GM18870 (cell line): ENCODE data around the gene LRRC15.

Experiments
- ATAC-seq: cut with Tn5 transposase; IDR thresholded peaks from one replicate; pipeline ENCODE4 v1.9.1; 2021; ENCODE audit warnings: moderate library complexity; ENCODE audit not compliant: unreplicated experiment

LRRC15 gene

GRCh38 chr3:194386066-194386465, 16.5 kb upstream of the LRRC15 start:
- no peak for ATAC-seq

GRCh38 chr3:194384569-194385001, 15.0 kb upstream of the LRRC15 start:
- ATAC-seq, result no peak

GRCh38 chr3:194384156-194384555, 14.6 kb upstream of the LRRC15 start:
- ATAC-seq, result no peak

GRCh38 chr3:194383276-194383940, 13.9 kb upstream of the LRRC15 start:
- ATAC-seq, result no peak

DNA sequence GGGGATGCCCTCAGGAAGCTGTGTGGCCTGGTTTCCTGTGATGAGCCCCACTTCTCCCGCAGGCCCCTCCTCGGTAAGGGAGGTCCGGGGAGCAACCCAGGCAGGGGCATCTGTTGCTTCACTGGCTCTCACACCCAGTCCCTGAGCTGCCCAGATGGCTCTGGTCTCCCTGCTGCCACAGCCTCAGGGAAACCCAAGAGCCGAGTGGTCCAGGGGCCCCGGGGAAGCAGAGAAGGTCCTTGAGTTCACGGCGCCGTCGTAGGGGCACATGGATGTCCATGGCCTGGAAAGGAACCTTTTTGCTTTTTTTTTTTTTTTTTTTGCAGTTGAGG, 13.3 kb upstream of the LRRC15 start:
- no peak for ATAC-seq

- no peak for ATAC-seq
These were observed 12.8 kb upstream of the LRRC15 start for GRCh38 chr3:194382196-194382891.

DNA sequence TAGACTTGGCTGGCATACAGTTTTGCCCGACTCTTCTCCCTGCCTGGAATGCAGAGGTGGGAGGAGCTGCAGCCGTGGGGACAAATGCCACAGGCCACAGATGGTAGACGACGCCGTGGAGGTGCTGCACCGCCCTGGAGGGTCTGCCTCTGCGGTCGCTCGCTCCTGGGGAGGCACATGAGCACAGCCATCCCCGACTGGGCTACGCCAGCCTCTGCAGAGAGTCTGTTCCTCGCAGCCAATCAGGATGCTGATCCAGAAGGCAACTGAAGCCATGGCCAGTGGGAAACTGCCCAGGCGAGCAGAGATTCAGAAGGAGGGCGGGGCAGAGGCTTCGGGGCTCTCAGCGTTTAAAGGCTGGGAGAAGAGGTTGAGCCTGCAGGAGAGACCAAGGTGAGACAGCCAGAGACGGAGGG, 11.9 kb upstream of the LRRC15 start:
- no peak for ATAC-seq

DNA sequence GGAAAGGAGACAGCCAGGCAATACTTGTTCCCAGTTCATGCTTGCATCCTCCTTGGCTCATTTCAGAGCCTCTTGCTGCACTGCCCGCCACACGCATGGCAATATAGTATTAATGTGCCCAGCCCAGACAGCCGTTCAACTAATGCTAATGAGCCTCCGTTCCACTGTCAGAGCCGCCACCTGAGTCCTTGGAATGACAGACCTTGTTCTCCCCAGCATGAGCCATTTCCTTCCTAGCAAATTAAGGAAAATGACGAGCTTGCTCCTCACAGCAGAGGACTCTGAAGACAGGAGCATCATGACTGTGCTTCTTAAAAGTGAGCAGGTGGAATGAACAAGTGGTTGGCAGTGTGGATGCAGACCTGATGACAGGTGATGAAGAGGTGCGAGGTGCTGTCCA, 10.8 kb upstream of the LRRC15 start:
- no peak for ATAC-seq

DNA sequence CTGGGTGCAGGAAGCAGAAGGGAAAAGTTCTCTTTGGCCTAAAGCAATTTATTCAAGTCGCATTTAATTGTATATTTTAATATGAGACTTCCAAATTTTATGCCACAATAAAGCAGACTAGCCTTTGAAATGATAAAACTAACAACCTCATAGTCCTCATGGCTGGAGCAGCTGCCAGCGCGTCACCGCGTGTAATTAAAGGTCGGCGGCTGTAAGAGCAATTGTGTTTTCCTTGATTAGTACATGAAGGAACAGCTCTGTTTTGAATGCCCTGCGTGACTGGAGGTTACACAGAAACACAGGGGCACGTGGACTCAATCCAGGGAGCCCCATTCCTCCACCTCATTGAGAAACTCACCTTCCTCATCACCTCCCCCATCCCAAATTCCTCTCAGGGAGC, 10.1 kb upstream of the LRRC15 start:
- no peak for ATAC-seq

GRCh38 chr3:194379231-194379630, 9.7 kb upstream of the LRRC15 start:
- no peak for ATAC-seq

- ATAC-seq, result no peak
These were observed 8.2 kb upstream of the LRRC15 start for GRCh38 chr3:194377708-194378107.

- no peak for ATAC-seq
These were observed 6.7 kb upstream of the LRRC15 start for GRCh38 chr3:194376241-194376560.

DNA sequence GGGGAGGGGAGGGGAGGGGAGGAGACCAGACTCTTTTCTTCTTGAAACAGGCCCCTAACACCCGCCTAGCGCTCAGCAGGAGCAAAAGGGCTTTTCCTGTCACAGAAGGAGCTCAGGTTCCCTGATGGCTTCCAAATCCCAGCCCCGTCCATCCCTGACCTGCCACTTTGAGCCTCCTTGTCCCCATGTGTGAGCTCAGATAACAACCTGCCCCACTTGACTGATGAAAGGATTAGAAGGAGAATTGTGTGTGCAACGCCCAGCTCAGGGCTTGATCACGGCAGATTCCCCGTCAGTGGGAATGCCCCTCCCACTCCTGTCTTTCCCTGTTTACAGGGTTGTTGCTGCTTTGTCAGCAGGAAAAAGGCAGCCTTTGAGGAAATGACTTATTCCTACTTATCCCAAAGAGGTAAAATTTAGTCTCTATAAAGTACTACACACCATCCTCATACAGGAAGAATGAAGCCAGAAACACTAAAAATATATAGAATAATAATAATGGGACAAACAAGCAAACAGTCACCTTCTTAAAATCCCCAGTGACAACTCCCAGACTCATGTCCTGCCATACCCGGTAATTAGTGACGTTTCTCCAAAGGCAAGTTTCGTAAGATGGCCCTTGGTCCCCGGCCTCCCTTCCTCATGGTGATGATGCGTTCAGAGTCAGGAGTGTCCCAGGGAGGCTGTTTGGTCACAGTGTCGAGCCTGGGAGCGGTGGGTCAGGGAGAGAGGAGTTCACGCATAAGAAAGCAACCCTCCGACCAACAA, 6.1 kb upstream of the LRRC15 start:
- no peak for ATAC-seq

DNA sequence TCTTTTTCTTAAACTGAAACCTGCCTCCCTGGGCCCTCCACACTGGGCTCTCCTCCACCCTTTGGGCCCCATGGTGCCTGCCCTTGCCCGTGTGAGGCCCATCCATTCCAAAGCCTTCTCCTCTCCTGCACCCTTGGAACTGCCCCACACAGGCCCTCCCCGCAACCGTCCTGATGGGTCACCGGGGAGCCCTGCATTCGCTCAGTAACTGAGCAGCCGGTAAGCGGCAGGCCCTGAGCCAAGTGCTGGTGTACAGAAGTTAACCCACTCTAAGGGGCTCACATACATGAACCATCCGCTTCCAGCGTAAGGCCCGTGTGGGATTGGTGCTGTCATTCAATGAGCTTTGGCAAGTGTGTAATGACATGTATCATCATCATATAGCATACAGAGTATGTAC, 5.4 kb upstream of the LRRC15 start:
- ATAC-seq, result no peak

DNA sequence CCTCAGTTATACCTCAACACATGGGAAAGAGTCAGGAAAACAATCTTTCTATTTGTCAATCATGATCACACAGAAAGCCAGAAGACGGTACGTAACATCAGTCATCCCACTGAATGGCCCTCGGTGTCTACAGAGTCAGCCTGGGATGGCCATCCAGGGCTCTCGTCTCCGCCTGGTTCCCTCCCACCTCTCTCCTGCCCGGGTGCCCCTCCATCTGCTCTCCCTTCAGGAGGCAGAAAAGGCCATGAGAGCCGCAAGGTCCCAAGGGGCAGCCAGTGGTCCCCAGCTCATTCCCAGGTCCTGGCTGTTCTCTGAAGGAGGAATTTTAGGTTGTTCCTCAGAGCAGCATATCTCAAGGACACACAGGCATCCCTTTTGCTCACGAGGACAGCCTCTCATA, 4.4 kb upstream of the LRRC15 start:
- no peak for ATAC-seq

DNA sequence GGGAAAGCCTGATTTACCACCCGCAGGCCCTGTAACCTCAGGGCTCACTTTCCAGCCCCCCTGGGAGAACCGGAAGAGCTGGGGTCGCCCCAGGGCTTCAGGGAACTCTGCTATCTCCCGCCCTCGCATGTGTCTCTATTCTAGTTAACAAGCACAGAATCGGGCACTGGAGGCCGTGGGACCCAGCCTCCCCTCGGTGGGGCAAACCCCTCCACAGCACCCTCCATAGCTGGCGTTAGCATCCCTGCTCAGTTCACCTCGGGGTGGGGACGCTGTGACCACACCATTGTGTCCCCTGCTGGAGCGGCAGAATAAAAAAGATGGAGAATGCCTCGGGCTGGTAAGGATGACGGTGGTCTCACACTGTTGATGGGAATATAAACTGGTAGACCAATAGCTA, 3.5 kb upstream of the LRRC15 start:
- no peak for ATAC-seq

DNA sequence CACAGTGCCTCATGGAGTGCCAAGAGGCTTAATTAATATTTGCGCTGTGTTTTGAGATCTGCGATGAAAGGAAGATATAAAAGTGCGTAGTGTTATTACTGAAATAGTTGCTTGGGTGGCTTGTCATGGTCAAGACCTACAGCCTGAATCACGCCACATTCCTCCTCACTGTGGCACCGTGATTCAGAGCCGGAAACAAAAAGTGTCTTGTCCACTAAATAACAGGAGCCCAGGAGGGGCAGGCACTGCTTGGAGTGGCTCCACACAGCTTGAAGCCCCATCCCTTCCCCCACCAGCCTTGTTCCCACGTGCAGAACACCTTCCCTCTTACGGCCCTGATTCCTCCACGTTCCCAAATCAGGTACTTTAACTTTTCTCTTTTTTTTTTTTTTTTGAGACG, 1.2 kb upstream of the LRRC15 start:
- ATAC-seq, result no peak

- ATAC-seq, result no peak
These were observed 625 bp downstream of the LRRC15 start for GRCh38 chr3:194368918-194369317.

DNA sequence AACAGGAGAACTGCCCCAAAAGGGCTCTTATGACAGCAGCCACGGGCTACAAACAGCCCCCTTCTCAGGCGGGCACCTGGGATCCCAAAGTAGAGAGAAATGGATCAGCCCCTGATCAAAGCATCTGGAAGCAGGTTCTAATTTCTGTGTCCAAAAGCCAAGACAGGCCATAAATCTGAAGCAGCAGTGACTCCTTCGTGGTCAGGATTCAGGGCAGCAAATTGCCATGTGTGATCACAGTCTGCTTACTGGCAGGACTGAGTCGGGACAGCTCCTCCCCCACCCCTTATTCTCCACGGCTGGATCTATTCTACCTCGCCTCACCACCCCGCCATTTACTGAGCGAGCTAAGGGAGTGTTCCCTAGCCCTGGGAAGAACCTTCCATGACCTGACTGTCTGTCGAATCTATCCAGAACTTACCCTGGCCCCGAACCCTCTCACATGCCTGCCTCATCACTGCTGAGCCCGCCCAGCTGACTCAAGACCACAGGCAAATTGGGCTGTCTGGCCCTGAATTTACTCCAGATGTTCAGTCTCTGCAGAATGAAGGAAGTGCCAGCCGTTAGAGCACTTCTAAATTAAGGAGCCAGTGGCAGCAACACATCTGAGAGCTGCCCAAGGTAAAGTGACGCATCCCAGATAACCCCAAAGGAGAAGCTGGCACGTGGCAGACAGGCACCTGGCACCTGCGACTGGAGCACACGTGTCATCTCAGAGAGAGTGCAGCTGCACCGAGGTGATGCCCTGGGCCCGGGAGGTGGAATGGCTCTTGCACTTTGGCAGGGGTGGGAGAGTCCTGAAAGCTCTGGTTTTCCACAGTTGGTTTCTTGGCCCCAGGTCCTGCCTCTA, 1.3 kb downstream of the LRRC15 start:
- ATAC-seq, result no peak

- no peak for ATAC-seq
These were observed 3.5 kb downstream of the LRRC15 start for GRCh38 chr3:194365978-194366490.

- no peak for ATAC-seq
These were observed 4.0 kb downstream of the LRRC15 start for GRCh38 chr3:194365526-194365925.
